ENCODE data around the gene ZNG1C.
"Not testable (repeated sequence)": the region's sequence is repeated elsewhere in the genome, so short reads cannot be mapped to it uniquely, and the experiment has no call there.

Gene ZNG1C

DNA sequence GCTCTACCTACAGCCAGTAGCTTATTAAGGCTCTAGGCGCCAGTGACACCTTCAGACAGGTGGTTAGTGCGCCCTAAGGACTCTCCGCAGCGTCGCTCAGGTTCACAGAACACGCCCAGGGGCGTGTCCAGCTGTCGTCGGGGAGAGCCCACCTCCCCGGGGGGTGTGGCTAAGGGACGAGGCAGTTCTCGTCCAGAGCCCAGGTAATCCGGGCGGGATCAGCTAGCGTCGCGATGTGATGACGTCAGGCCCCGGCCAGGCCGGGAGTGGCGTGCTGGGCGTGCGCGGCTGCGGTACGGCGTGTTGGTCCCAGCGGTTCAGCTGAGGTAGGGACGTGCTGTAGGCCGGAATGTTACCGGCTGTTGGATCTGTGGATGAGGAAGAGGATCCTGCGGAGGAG, at the start of gene ZNG1C:
TSS of gene ZNG1C (plus strand) at position 301 of the 400 bp plus-strand sequence. CDS start at position 350, 49 bp downstream.
- not testable (repeated sequence) for DNase-seq

- DNase-seq: not testable (repeated sequence)
These were observed 654 bp downstream of the ZNG1C start for GRCh38 chr9:68242437-68242836.

GRCh38 chr9:68281041-68281440, 39.3 kb downstream of the ZNG1C start:
- DNase-seq: not testable (repeated sequence)

GRCh38 chr9:68302567-68302966, 60.8 kb downstream of the ZNG1C start, which contains the start of gene FOXD4L3:
Gene FOXD4L3, plus strand, starts transcription at chr9:68302867. Its CDS starts 85 bp downstream, at chr9:68302952.
- DNase-seq: not testable (repeated sequence)

- DNase-seq: not testable (repeated sequence)
These were observed 62.0 kb downstream of the ZNG1C start for GRCh38 chr9:68303771-68304170.

GRCh38 chr9:68304212-68304611, 62.4 kb downstream of the ZNG1C start:
- DNase-seq: not testable (repeated sequence)

GRCh38 chr9:68304777-68305176, 63.0 kb downstream of the ZNG1C start:
- DNase-seq: not testable (repeated sequence)

DNA sequence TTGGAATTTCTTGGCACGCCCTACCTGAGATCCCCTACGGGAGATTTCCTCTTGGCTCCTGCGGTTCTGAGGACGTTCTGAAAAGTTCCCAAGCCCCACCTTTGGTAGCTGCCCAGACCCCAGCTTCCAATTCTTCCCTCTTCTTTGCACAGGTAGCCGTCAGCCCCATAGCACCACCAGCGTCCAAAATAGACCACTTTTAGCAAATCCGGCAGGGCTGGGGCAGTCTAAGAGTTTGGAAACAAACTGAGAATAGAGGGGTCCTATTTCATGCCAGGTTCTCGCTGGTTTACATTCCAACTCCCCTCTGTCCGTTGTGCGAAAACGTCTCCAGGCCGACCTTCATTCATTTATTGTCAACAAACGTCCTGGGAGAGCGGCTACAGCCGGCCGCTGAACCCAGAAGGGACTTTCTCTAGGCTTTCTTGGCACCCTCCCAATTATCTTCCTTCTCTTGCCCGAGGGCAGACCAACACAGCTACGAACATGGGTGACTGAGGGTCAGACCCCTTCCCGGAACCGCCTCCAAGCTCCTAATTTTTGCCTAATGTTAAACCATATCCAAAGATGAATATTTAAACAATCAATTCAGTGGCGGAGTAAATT, 64.0 kb downstream of the ZNG1C start:
- DNase-seq: not testable (repeated sequence)

DNA sequence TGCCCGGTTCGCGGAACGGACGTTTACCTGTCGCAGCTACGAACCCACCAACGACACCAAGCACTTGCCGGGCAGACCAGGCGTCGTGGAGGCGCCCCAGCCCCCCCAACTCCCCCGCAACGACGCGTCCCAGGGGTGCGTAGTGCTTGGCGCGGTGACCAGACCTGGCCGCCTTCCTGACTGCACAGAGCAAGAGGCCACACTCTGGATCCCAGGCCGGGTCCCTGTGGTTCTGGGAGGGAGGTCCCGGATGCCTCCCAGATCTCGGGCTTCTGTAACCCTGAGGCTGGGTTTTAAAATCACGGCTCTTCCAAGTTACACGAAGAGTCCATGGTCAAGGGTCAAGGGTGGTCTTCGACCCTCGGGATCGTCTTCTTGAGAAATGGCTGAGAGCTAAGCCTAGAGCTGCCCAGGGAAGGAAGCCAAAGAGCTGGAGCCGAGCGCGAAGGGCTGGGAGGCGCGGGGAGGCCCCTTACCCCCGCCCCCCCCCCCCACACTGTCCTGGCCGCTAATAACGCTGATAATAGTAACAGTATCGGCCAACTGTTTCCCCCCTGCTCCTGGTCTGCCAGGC, 64.7 kb downstream of the ZNG1C start:
- DNase-seq: not testable (repeated sequence)

DNA sequence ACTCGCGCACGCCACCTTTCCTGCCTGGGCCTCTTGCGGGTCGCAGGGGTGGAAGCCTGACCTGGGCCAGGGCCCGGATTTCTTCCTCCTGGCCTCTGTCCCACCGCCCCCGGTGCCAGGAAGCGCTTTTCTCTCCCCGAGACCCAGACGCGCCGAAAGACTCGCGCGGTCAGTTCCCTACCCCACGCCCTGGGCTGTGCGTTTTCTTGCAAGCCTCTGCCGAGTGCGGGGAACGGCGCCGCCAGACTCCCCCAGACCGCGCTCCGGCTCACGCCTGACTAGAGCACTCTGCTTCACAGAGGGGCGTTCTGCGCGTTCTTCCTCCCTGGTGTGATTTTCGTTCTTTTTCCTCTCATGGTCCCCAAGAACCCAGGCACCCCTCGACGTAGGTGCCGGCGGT, 65.3 kb downstream of the ZNG1C start:
- DNase-seq: not testable (repeated sequence)

- DNase-seq: not testable (repeated sequence)
These were observed 65.9 kb downstream of the ZNG1C start for GRCh38 chr9:68307654-68308053.

DNA sequence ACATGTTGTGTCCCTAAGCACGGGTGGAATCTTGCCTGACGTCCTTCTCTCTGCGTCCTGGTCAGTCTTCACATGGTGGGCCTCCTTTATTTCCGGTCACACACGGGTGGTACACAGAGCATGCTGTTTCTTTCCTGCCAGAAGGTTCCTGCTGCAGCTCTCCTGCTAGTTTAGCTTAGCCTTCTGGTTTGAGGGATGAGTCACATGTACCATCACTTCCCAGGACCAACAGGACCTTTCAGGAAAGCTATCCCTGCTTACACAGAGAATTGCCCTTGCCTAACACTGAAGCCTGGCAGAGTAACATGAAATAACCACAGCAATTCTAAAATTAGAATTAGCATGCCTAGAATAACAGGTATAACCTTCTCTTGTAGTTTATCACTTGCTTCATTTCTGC, 69.4 kb downstream of the ZNG1C start:
- not testable (repeated sequence) for DNase-seq

GRCh38 chr9:68318209-68318608, 76.4 kb downstream of the ZNG1C start:
- not testable (repeated sequence) for DNase-seq

GRCh38 chr9:68323749-68324148, 82.0 kb downstream of the ZNG1C start:
- DNase-seq: not testable (repeated sequence)

DNA sequence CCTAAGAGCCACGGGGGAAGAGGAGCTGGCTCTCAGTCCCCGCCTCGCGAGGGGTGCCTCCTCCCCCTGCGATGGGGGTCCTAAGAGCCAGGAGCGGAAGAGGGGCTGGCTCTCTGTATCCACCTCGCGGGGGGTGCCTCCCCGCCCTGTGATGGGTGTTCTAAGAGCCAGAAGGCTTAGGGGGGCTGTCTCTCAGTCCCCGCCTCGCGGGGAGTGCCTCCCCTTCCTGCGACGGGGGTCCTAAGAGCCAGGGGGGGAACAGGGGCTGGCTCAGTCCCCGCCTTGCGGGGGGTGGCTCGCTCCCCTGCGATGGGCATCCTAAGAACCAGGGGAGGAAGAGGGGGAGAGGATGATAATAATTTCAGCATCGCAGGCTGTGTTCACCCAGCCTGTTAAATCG, 82.7 kb downstream of the ZNG1C start:
- DNase-seq: not testable (repeated sequence)

DNA sequence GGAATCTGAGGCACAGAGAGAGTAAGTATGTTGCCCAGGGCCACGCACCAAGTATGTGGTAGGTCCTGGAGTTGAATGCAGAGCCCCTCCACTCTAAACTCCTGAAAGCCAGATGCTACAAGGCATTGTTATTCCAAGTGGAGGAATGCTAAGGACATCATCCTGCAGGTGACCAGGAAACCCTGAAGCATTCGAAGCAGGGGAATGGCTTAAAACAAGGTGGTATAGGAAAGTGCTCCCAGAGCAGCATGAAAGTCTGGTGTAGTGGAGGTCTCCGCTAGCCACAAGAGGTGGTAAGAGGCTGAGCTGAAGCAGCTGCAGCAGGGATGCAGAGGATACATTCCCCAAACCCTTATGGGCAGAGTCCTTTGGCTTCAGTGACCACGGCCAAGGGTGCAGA, 87.3 kb downstream of the ZNG1C start:
- not testable (repeated sequence) for DNase-seq

- DNase-seq: not testable (repeated sequence)
These were observed 88.9 kb downstream of the ZNG1C start for GRCh38 chr9:68330531-68331173.

- not testable (repeated sequence) for DNase-seq
These were observed 90.3 kb downstream of the ZNG1C start for GRCh38 chr9:68332122-68332521.

DNA sequence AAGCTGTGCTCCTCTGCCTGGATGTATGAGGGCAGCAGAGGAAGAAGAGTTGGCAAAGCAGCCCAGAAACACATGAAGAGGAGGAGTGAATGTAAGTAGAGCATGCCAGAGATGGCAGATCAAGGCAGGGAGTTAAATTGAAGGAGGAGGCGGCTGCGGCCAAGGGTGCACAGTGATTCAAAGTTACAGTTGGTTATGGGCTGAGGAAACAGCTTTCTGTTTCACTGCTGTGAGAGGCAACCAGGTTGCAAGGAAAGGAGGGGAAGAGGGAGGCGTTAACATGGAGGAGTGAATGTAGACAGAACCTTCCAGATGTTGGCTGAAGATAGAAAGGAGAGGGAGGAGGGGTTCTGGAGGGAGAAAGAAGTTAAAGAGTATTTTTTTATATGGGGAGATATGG, 94.2 kb downstream of the ZNG1C start:
- DNase-seq: not testable (repeated sequence)

- not testable (repeated sequence) for DNase-seq
These were observed 95.0 kb downstream of the ZNG1C start for GRCh38 chr9:68336639-68337339.

GRCh38 chr9:68338000-68338399, 96.2 kb downstream of the ZNG1C start:
- not testable (repeated sequence) for DNase-seq

DNA sequence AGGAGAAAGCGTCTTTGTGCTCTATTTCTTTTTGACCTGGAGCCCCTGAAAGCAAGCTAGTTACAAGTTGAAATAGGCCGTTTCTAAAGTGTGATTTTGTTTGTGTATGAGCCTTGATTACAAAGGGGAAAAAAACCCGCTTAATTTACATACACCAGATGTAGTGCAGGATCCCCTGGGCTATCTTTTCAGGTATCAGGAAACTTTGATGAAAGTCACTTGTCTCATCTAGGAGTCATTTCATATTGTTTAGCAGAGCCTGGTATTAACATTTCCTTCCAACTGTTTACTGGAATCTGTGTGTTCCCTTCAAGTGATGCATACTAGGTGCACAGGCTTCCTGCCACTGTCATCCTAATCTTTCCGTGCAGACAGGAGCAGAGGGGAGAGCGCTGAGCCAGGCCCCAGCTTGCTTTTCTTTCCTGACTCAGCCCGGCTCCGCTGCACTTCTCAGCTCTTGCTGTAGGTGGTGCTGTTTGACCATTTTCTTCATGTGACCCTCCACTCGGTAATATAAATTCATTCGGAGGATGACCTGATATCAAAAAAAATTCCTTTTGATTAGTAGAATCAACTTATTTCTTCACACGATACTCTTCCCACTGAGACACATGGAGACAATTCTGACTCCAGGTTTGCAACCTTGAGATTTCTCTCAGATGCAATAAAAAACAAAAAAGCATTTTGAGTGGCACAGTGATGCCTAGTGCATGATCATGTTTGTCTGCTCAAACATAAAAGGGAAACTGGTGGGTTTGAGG, 100.7 kb downstream of the ZNG1C start:
- DNase-seq: not testable (repeated sequence)
